Erythroblast (primary cell): ENCODE data around the gene NKAPD1.

Source experiments
- GATA1 ChIP-seq: IDR thresholded peaks from 2 replicates; pipeline ENCODE4 v1.6.1; 2011; ENCODE audit warnings: low read depth, mild to moderate bottlenecking, control low read depth, low read length, moderate library complexity
- POLR2A ChIP-seq: IDR thresholded peaks from 2 replicates; pipeline ENCODE4 v1.6.1; 2011; ENCODE audit warnings: mild to moderate bottlenecking, low read length

- TF ChIP-seq POLR2A (no peak), GATA1 (no peak)
Observed at GRCh38 chr11:112114460-112114859, 40.4 kb downstream of the NKAPD1 start.
